DOHH2 (cell line): ENCODE measurements around the gene C20orf144.

Experiments used
- H3F3A ChIP-seq: fragments of 200-600 bp; sonication (generic), shearing (Covaris generic); 2 replicates; pipeline ENCODE4 v1.6.0; 2016; ENCODE audit warnings: antibody characterized with exemption, mild to moderate bottlenecking; ENCODE audit not compliant: control insufficient read depth, insufficient read depth
- H3K27ac ChIP-seq: fragments of 200-600 bp; sonication (generic); 2 replicates; pipeline ENCODE4 v1.5.1; 2014; ENCODE audit warnings: low read depth, mild to moderate bottlenecking, low read length, moderate library complexity
- H3K27me3 ChIP-seq: fragments of 200-600 bp; sonication (generic); 2 replicates; pipeline ENCODE4 v1.6.1; 2014; ENCODE audit warnings: mild to moderate bottlenecking, low read length, mixed read lengths; ENCODE audit not compliant: control insufficient read depth
- H3K36me3 ChIP-seq: fragments of 200-600 bp; sonication (generic); 2 replicates; pipeline ENCODE4 v1.6.1; 2014; ENCODE audit warnings: mild to moderate bottlenecking, low read length, moderate library complexity, mixed read lengths; ENCODE audit not compliant: control insufficient read depth
- H3K4me1 ChIP-seq: fragments of 200-600 bp; sonication (generic); 2 replicates; pipeline ENCODE4 v1.6.1; 2014; ENCODE audit warnings: mild to moderate bottlenecking, low read length, mixed read lengths; ENCODE audit not compliant: control insufficient read depth
- H3K4me2 ChIP-seq: fragments of 200-600 bp; sonication (generic); 2 replicates; pipeline ENCODE4 v1.6.0; 2014; ENCODE audit warnings: mild to moderate bottlenecking, low read length, moderate library complexity
- H3K4me3 ChIP-seq: fragments of 200-600 bp; sonication (generic); 2 replicates; pipeline ENCODE4 v1.5.1; 2014; ENCODE audit warnings: mild to moderate bottlenecking, low read length, mixed read lengths
- H3K79me2 ChIP-seq: fragments of 200-600 bp; sonication (generic); 2 replicates; pipeline ENCODE4 v1.6.1; 2014; ENCODE audit warnings: mild to moderate bottlenecking, low read length, mixed read lengths; ENCODE audit not compliant: control insufficient read depth
- H3K9me2 ChIP-seq: fragments of 200-600 bp; sonication (generic); replicated peaks from 2 replicates; pipeline ENCODE4 v1.6.1; 2014; ENCODE audit warnings: mild to moderate bottlenecking, low read length, mixed read lengths; ENCODE audit not compliant: control insufficient read depth
- H3K9me3 ChIP-seq: fragments of 200-600 bp; sonication (generic); 2 replicates; pipeline ENCODE4 v1.6.1; 2014; ENCODE audit warnings: antibody characterized with exemption, low read length, mixed read lengths; ENCODE audit not compliant: control insufficient read depth, insufficient read depth
- H4K20me1 ChIP-seq: fragments of 200-600 bp; sonication (generic); 2 replicates; pipeline ENCODE4 v1.6.0; 2014; ENCODE audit warnings: low read depth, mild to moderate bottlenecking, antibody characterized with exemption, low read length, moderate library complexity; ENCODE audit not compliant: control insufficient read depth, insufficient read depth
- EZH2phosphoT487 ChIP-seq: fragments of 200-600 bp; sonication (generic); IDR thresholded peaks from 2 replicates; pipeline ENCODE4 v1.6.1; 2017; ENCODE audit warnings: borderline replicate concordance, mild to moderate bottlenecking, antibody characterized with exemption, low read length, moderate library complexity, mixed read lengths
- TF ChIP-seq, protein P1 (sequence below): fragments of 200-600 bp; sonication (generic); IDR thresholded peaks from one replicate; pipeline ENCODE4 v1.5.1; 2014; ENCODE audit warnings: antibody characterized with exemption, mild to moderate bottlenecking, low read depth, low read length; ENCODE audit not compliant: poor library complexity, severe bottlenecking

Gene C20orf144

DNA sequence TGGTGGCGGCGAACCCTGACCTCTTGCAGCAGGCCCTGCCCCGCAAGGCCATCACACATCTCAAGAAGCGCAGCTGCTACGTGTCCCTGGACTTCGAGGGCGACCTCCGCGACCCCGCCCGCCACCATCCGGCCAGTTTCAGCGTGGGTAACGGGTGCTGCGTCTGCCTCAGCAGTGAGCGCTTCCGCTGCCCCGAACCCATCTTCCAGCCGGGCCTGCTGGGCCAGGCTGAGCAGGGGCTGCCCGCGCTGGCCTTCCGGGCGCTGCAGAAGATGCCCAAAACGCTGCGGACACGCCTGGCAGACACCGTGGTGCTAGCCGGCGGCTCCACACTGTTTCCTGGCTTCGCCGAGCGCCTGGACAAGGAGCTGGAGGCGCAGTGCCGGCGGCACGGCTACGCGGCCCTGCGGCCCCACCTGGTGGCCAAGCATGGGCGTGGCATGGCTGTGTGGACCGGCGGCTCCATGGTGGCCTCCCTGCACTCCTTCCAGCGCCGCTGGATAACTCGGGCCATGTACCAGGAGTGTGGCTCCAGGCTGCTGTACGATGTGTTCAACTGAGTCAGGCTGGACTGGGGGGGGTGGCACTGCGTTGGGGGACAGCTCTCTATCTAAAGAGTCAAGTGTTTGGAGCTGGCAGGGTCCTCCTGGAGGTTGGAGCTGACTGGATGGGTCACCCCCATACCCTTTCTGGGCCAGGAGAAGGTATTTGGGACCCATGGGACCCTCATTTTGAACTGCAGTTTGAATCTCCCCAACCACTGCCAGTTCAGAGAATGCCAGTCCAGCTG, 5.7 kb downstream of the C20orf144 start:
- peak overlapping the region; percentile 62 for H3K27ac ChIP-seq
- no peaks in the 10 kb centered on the region for H3K27me3 ChIP-seq
- H3F3A ChIP-seq: peaks cover 11% of the 10 kb centered on the region
- H3K36me3 ChIP-seq: peaks cover 19% of the 10 kb centered on the region
- H3K9me3 ChIP-seq: no peaks in the 10 kb centered on the region
- no peaks in the 10 kb centered on the region for H4K20me1 ChIP-seq
- H3K4me1 ChIP-seq: peaks cover 53% of the 10 kb centered on the region
- TF ChIP-seq, protein P1, sequence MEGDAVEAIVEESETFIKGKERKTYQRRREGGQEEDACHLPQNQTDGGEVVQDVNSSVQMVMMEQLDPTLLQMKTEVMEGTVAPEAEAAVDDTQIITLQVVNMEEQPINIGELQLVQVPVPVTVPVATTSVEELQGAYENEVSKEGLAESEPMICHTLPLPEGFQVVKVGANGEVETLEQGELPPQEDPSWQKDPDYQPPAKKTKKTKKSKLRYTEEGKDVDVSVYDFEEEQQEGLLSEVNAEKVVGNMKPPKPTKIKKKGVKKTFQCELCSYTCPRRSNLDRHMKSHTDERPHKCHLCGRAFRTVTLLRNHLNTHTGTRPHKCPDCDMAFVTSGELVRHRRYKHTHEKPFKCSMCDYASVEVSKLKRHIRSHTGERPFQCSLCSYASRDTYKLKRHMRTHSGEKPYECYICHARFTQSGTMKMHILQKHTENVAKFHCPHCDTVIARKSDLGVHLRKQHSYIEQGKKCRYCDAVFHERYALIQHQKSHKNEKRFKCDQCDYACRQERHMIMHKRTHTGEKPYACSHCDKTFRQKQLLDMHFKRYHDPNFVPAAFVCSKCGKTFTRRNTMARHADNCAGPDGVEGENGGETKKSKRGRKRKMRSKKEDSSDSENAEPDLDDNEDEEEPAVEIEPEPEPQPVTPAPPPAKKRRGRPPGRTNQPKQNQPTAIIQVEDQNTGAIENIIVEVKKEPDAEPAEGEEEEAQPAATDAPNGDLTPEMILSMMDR: peak; percentile 87
- no peak for TF ChIP-seq EZH2phosphoT487
- H3K9me2 ChIP-seq: no peaks in the 10 kb centered on the region
- H3K4me3 ChIP-seq: peak overlapping the region; percentile 91
- peaks cover 18% of the 10 kb centered on the region for H3K79me2 ChIP-seq
- H3K4me2 ChIP-seq: peak overlapping the region; percentile 97

DNA sequence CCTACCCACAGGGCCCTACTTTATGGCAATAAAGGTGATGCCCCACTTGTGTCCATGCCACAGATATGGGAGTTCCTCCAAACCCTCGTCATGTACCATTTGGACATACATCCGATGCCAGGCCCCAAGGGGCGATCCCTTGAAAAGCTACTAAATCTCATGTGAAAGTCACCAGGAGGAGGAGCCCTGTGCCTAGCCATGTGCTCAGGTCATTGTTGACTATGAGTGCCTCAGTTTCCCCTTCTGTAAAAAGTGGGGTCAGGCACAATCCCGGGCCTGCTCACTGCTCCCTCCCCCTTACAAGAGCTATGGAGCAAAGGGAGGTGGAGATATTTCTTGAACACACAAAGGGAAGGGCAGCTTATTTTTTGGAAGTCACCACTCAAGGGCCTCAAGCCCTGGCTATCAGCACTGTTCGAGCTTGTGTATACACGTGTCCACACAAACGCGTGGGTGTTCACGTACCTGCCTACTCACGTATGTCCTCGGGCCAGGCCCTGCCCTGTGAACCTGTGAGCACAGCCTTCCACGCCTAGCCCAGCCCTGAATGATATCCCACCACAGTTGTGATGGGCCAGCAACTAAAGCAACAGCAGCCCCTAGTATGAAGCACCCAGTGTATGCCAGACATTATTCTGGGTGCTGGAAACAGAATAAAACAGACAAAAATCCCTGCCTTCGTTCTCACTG, 6.5 kb downstream of the C20orf144 start:
- Histone ChIP-seq H3K27ac (no peak overlapping the region), H3F3A (peaks cover 11% of the 10 kb centered on the region), H3K79me2 (peaks cover 23% of the 10 kb centered on the region), H3K4me1 (peaks cover 55% of the 10 kb centered on the region), H3K4me2 (peak overlapping the region; percentile 97), H3K9me2 (no peaks in the 10 kb centered on the region), H3K36me3 (peaks cover 19% of the 10 kb centered on the region), H4K20me1 (no peaks in the 10 kb centered on the region), H3K9me3 (no peaks in the 10 kb centered on the region), H3K4me3 (peak overlapping the region; percentile 91), H3K27me3 (no peaks in the 10 kb centered on the region)
- TF ChIP-seq, protein P1: no peak
- TF ChIP-seq EZH2phosphoT487: no peak

DNA sequence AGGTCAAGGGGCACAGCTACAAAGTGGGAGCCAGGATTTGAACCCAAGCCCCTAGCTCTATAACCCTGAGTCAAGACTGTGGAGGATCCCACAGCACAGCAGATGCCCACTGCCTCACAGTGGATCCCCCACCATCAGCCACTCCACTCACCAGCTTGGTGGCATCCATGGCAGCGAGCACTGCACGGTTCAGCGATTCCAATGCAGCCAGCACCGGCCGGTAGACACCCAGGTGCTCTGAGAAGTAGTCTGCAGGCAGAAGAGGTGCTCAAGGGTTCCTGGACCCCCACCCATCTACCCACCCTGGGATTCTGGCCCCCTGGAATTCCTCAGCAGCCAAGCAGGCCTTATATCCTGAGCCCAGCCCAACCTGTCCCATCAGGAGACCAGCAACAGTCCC, 7.1 kb downstream of the C20orf144 start:
- Histone ChIP-seq H3K36me3 (peaks cover 19% of the 10 kb centered on the region), H4K20me1 (no peaks in the 10 kb centered on the region), H3K27ac (no peak overlapping the region), H3K4me3 (no peak overlapping the region), H3K79me2 (peaks cover 27% of the 10 kb centered on the region), H3F3A (peaks cover 11% of the 10 kb centered on the region), H3K9me2 (no peaks in the 10 kb centered on the region), H3K9me3 (no peaks in the 10 kb centered on the region), H3K27me3 (no peaks in the 10 kb centered on the region), H3K4me1 (peaks cover 52% of the 10 kb centered on the region), H3K4me2 (peak overlapping the region; percentile 3; the same call in 1 of the 2 replicates)
- no peak for TF ChIP-seq EZH2phosphoT487
